ENCODE measurements around the gene MFN1.

DNA sequence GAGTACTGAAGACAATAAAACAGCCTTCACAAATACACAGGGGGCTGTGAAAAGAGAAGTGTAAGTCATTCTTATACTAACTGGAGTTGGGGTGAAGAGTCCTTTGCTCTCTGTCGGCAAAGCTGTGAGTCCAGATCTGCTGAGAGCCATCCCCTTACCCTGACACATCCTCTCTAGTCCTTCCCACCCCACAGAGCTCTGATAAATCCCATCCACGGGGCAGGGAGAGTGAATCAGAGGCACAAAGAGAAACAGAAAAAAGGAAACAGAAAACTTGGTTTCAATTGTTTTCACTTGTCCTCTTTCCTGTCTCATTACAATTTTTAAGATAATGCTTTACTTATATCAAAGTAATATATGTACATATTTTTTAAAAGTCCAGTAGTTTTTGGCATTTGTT, 42.9 kb upstream of the MFN1 start:
- TF ChIP-seq, protein P1, sequence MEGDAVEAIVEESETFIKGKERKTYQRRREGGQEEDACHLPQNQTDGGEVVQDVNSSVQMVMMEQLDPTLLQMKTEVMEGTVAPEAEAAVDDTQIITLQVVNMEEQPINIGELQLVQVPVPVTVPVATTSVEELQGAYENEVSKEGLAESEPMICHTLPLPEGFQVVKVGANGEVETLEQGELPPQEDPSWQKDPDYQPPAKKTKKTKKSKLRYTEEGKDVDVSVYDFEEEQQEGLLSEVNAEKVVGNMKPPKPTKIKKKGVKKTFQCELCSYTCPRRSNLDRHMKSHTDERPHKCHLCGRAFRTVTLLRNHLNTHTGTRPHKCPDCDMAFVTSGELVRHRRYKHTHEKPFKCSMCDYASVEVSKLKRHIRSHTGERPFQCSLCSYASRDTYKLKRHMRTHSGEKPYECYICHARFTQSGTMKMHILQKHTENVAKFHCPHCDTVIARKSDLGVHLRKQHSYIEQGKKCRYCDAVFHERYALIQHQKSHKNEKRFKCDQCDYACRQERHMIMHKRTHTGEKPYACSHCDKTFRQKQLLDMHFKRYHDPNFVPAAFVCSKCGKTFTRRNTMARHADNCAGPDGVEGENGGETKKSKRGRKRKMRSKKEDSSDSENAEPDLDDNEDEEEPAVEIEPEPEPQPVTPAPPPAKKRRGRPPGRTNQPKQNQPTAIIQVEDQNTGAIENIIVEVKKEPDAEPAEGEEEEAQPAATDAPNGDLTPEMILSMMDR (IDR thresholded peaks at IDR 0.05) = no peak
- no peak for TF ChIP-seq POLR2A (IDR thresholded peaks at IDR 0.05)
